DMS153 treated with DMSO at 0.1 percent for 48 hours (cell line): ENCODE measurements around the gene POLR2J.
"Not testable (repeated sequence)": the region's sequence is repeated elsewhere in the genome, so short reads cannot be mapped to it uniquely, and the experiment has no call there.

Source experiments
- DNase-seq: peaks from one replicate; lab custom pipeline; 2025; ENCODE audit not compliant: unreplicated experiment; lab: John Stamatoyannopoulos, UW

POLR2J gene

GRCh38 chr7:102478314-102479208, at the start of gene POLR2J:
Gene POLR2J, minus strand, starts transcription at chr7:102478922. Its CDS starts 62 bp downstream, at chr7:102478860.
- DNase-seq, result not testable (repeated sequence)

- DNase-seq, result not testable (repeated sequence)
These were observed 49.4 kb upstream of the POLR2J start for GRCh38 chr7:102527822-102528793.

GRCh38 chr7:102527182-102527581, 48.5 kb upstream of the POLR2J start:
- not testable (repeated sequence) for DNase-seq

- DNase-seq, result not testable (repeated sequence)
These were observed 46.1 kb upstream of the POLR2J start for GRCh38 chr7:102524803-102525202.

- DNase-seq, result not testable (repeated sequence)
These were observed 42.1 kb upstream of the POLR2J start for GRCh38 chr7:102520797-102521196.

GRCh38 chr7:102517550-102518147, 38.9 kb upstream of the POLR2J start, which contains the start of gene RASA4B:
Gene RASA4B, minus strand, starts transcription at chr7:102517777. Its CDS starts 67 bp downstream, at chr7:102517710.
- DNase-seq, result not testable (repeated sequence)

GRCh38 chr7:102516951-102517350, 38.2 kb upstream of the POLR2J start:
- DNase-seq, result not testable (repeated sequence)

- DNase-seq, result not testable (repeated sequence)
These were observed 37.2 kb upstream of the POLR2J start for GRCh38 chr7:102515889-102516288.

GRCh38 chr7:102514881-102515721, 36.4 kb upstream of the POLR2J start:
- DNase-seq, result not testable (repeated sequence)

- DNase-seq, result not testable (repeated sequence)
These were observed 34.0 kb upstream of the POLR2J start for GRCh38 chr7:102512642-102513221.

GRCh38 chr7:102511860-102512522, 33.3 kb upstream of the POLR2J start:
- not testable (repeated sequence) for DNase-seq

GRCh38 chr7:102510575-102510974, 31.9 kb upstream of the POLR2J start:
- not testable (repeated sequence) for DNase-seq

GRCh38 chr7:102507410-102508088, 28.8 kb upstream of the POLR2J start:
- DNase-seq, result not testable (repeated sequence)

- not testable (repeated sequence) for DNase-seq
These were observed 26.8 kb upstream of the POLR2J start for GRCh38 chr7:102505298-102506185.

GRCh38 chr7:102503141-102503540, 24.4 kb upstream of the POLR2J start:
- DNase-seq, result not testable (repeated sequence)

GRCh38 chr7:102498321-102498720, 19.6 kb upstream of the POLR2J start:
- DNase-seq, result not testable (repeated sequence)

- not testable (repeated sequence) for DNase-seq
These were observed 18.6 kb upstream of the POLR2J start for GRCh38 chr7:102497308-102497707.
